GM12878 (cell line): ENCODE results near the gene TFF1. TPM values are rescaled to one million over a fixed set of nuclear protein-coding genes. Genes with fewer than 3 reads are reported as not detected.

ENCODE experiments used
- ATAC-seq: fragments of 200-7000 bp; cut with Tn5 transposase; 3 replicates; pipeline ENCODE4 v1.9.1; 2020; ENCODE audit warnings: mild to moderate bottlenecking, moderate library complexity
- BruUV-seq: library from RNA; stranded (reverse); fragments of 400-500 nt; replicated peaks from 2 replicates; lab custom pipeline; 2021; lab: Mats Ljungman, UMichigan
- CTCF ChIA-PET: fragments of 300-600 bp; sonication (Branson Sonifier 250); formaldehyde crosslinking; extraction: SDS; loops from one replicate; lab custom pipeline; 2021; ENCODE audit warnings: inconsistent platforms; lab: Yijun Ruan, JAX
- POLR2A ChIA-PET: fragments of 350-600 bp; formaldehyde crosslinking; extraction: SDS; loops from one replicate; lab custom pipeline; 2021; ENCODE audit warnings: inconsistent platforms; lab: Charles Lee
- RAD21 ChIA-PET: fragments of 300-600 bp; sonication (Branson Sonifier 250); formaldehyde crosslinking; loops from one replicate; lab custom pipeline; 2023; ENCODE audit warnings: antibody characterized with exemption; ENCODE audit not compliant: unreplicated experiment; lab: Charles Lee
- SMC1A ChIA-PET: fragments of 300-600 bp; sonication (Branson Sonifier 250); formaldehyde crosslinking; loops from one replicate; lab custom pipeline; 2023; ENCODE audit not compliant: unreplicated experiment, uncharacterized antibody; lab: Charles Lee
- DNase-seq: peaks from one replicate; pipeline ENCODE4 v3.0.0-alpha.2; 2011; ENCODE audit warnings: low read depth, low spot score
- FAIRE-seq: peaks from 3 replicates; lab custom pipeline; 2011; peaks lifted over from hg19 to GRCh38; lab: Jason Lieb, UNC
- H2AFZ ChIP-seq: 2 replicates; pipeline ENCODE4 v1.6.0; 2011; ENCODE audit warnings: low read depth, low read length, control low read depth; ENCODE audit not compliant: control insufficient read depth
- H3K27ac ChIP-seq: 2 replicates; pipeline ENCODE4 v1.5.1; 2011; ENCODE audit warnings: control low read depth; ENCODE audit not compliant: control insufficient read depth, insufficient read depth
- H3K27me3 ChIP-seq, 2 experiments: replicated peaks in 1 of 2; 2 replicates each; pipeline versions ENCODE4 v1.6.0 to v1.6.1; 2011; ENCODE audit warnings: low read length in 1 of 2; ENCODE audit not compliant: control insufficient read depth in 2 of 2, insufficient read depth in 2 of 2
- H3K36me3 ChIP-seq, 2 experiments: 2 replicates each; pipeline ENCODE4 v1.5.1; 2011; ENCODE audit warnings: low read length in 1 of 2; ENCODE audit not compliant: control insufficient read depth in 2 of 2, insufficient read depth in 2 of 2
- H3K4me1 ChIP-seq: 2 replicates; pipeline ENCODE4 v1.6.1; 2011; ENCODE audit warnings: mild to moderate bottlenecking, low read length, moderate library complexity, mixed read lengths; ENCODE audit not compliant: control insufficient read depth, insufficient read depth
- H3K4me2 ChIP-seq: 2 replicates; pipeline ENCODE4 v1.6.0; 2011; ENCODE audit warnings: control low read depth; ENCODE audit not compliant: control insufficient read depth, insufficient read depth
- H3K4me3 ChIP-seq: fragments of 200-600 bp; sonication (generic); 2 replicates; pipeline ENCODE4 v1.5.1; 2016
- H3K79me2 ChIP-seq: 2 replicates; pipeline ENCODE4 v1.6.0; 2011; ENCODE audit warnings: low read length; ENCODE audit not compliant: control insufficient read depth, insufficient read depth
- H3K9ac ChIP-seq: 2 replicates; pipeline ENCODE4 v1.8.0; 2011; ENCODE audit warnings: low read length, control low read depth, mixed read lengths; ENCODE audit not compliant: control insufficient read depth, insufficient read depth
- H3K9me3 ChIP-seq: replicated peaks from 3 replicates; pipeline ENCODE4 v1.5.1; 2011; ENCODE audit warnings: mild to moderate bottlenecking, low read length; ENCODE audit not compliant: control insufficient read depth, insufficient read depth
- H4K20me1 ChIP-seq: 2 replicates; pipeline ENCODE4 v1.6.0; 2011; ENCODE audit not compliant: control insufficient read depth, insufficient read depth
- BHLHE40 ChIP-seq, 2 experiments: fragments of 450-650 bp in 1 of 2; IDR thresholded peaks; 2 replicates each; pipeline ENCODE4 v1.6.1; 2011 to 2017; ENCODE audit warnings: low read depth in 2 of 2, borderline replicate concordance in 1 of 2, improper control_type of control experiment in 1 of 2, low read length in 1 of 2, mild to moderate bottlenecking in 1 of 2
- E2F4 ChIP-seq: IDR thresholded peaks from 2 replicates; pipeline ENCODE4 v1.6.1; 2012; ENCODE audit warnings: low read depth, low read length, improper control_type of control experiment
- EGR1 ChIP-seq, 2 experiments: IDR thresholded peaks; 1 replicate in 1 of 2; 2 replicates in 1 of 2; pipeline ENCODE4 v1.6.1; 2011 to 2012; ENCODE audit warnings: low read depth in 2 of 2, low read length in 2 of 2, borderline replicate concordance in 1 of 2, mild to moderate bottlenecking in 1 of 2, moderate library complexity in 1 of 2
- ETV6 ChIP-seq, 2 experiments: fragments of 450-650 bp in 1 of 2; IDR thresholded peaks in 1 of 2; conservative IDR thresholded peaks in 1 of 2; 2 replicates each; pipeline ENCODE4 v1.6.1; 2014; ENCODE audit warnings: antibody characterized with exemption in 1 of 2, borderline replicate concordance in 1 of 2, low read depth in 1 of 2, mild to moderate bottlenecking in 1 of 2, moderate library complexity in 1 of 2
- IRF3 ChIP-seq: fragments of 450-650 bp; IDR thresholded peaks from 2 replicates; pipeline ENCODE4 v1.6.1; 2014; ENCODE audit warnings: mild to moderate bottlenecking
- NFYB ChIP-seq: IDR thresholded peaks from 2 replicates; pipeline ENCODE4 v1.6.1; 2011; ENCODE audit warnings: low read depth, mild to moderate bottlenecking, low read length, improper control_type of control experiment, moderate library complexity; ENCODE audit not compliant: insufficient read depth
- PAX5 ChIP-seq: IDR thresholded peaks from 2 replicates; pipeline ENCODE4 v1.6.1; 2011; ENCODE audit warnings: low read depth, low read length, borderline replicate concordance
- SIX5 ChIP-seq: IDR thresholded peaks from 2 replicates; pipeline ENCODE4 v1.6.1; 2011; ENCODE audit warnings: mild to moderate bottlenecking, low read depth, low read length, moderate library complexity; ENCODE audit not compliant: severe bottlenecking
- STAT3 ChIP-seq: IDR thresholded peaks from 2 replicates; pipeline ENCODE4 v1.6.1; 2011; ENCODE audit warnings: low read depth, low read length, improper control_type of control experiment
- TCF12 ChIP-seq: IDR thresholded peaks from 2 replicates; pipeline ENCODE4 v1.6.1; 2011; ENCODE audit warnings: low read depth, mild to moderate bottlenecking, low read length
- TCF3 ChIP-seq: IDR thresholded peaks from 2 replicates; pipeline ENCODE4 v1.6.1; 2012; ENCODE audit warnings: low read depth, mild to moderate bottlenecking, low read length, borderline replicate concordance; ENCODE audit not compliant: insufficient read depth
- ZBTB11 ChIP-seq: fragments of 450-650 bp; formaldehyde crosslinking; IDR thresholded peaks from 2 replicates; pipeline ENCODE4 v1.5.0; 2022; ENCODE audit warnings: mild to moderate bottlenecking, missing genetic modification characterization
- ZNF207 ChIP-seq: fragments of 450-650 bp; IDR thresholded peaks from 2 replicates; pipeline ENCODE4 v1.6.1; 2014; ENCODE audit warnings: antibody characterized with exemption, mild to moderate bottlenecking, borderline replicate concordance
- WGBS: methylation state at CpG from one replicate; pipeline ENCODE4 v1.1.6; 2016; ENCODE audit warnings: low lambda C conversion rate; ENCODE audit not compliant: insufficient replicate concordance, insufficient coverage; ENCODE audit errors: missing lambda C conversion rate; 5-methylcytosine and 5-hydroxymethylcytosine counted together
- in situ Hi-C: fragments of 300-500 bp; cut with MboI; formaldehyde crosslinking; loops from 9 replicates; pipeline ENCODE4 v1.14.3; 2018; ENCODE audit warnings: mixed read lengths
- intact Hi-C: fragments of 100-400 bp; cut with micrococcal nuclease; formaldehyde crosslinking; loops from one replicate; pipeline ENCODE4 v1.14.2; 2022; ENCODE audit not compliant: unreplicated experiment
- polyA plus RNA-seq, 11 experiments: library from polyadenylated mRNA; depleted of rRNA in 4 of 11; unstranded in 6 of 11; stranded (reverse) in 5 of 11; fragments of >200 nt; fragmentation: Nextera tagmentation in 4 of 11; fragmentation: Illumina TruSeq in 1 of 11; extraction: Ambion mirVana in 4 of 11; extraction: Trizol in 1 of 11; gene quantifications; 1 replicate in 1 of 11; 2 replicates in 10 of 11; pipeline versions ENCODE4 v1.2.1 to v1.2.3, GENCODE V29; 2011 to 2016; ENCODE audit warnings: inconsistent platforms in 2 of 11, missing spikeins in 2 of 11, low read depth in 1 of 11
- total RNA-seq, 4 experiments: library from RNA; depleted of rRNA in 3 of 4; stranded (reverse); fragments of >200 nt in 3 of 4; fragmentation: Illumina TruSeq in 1 of 4; extraction: Trizol in 1 of 4; gene quantifications; 2 replicates each; pipeline versions ENCODE4 v1.2.1 to v1.2.3, GENCODE V29; 2013 to 2021

The TFF1 gene
- total and polyA plus RNA-seq, 10 of the 15 experiments (the other 5 are each of a cell fraction or from before 2014, with no cell fraction given): 0.13 TPM; not detected in 9

- no peak for TF ChIP-seq IRF3
- TF ChIP-seq SIX5: no peak
These were observed 46.3 kb downstream of the TFF1 start (continued) for GRCh38 chr21:42319851-42320572.

GRCh38 chr21:42319376-42319775 lies 47.0 kb downstream of the TFF1 start:
- Histone ChIP-seq H2AFZ (peak overlapping the region; percentile 62; the same call in 1 of the 2 replicates), H3K9me3 (no peaks in the 10 kb centered on the region), H3K36me3 (no peaks in the 10 kb centered on the region), H3K27me3 (no peaks in the 10 kb centered on the region), H3K4me1 (peaks cover 3% of the 10 kb centered on the region), H3K9ac (no peak overlapping the region), H3K27ac (no peak overlapping the region), H3K79me2 (no peaks in the 10 kb centered on the region), H3K4me3 (no peak overlapping the region), H4K20me1 (no peaks in the 10 kb centered on the region), H3K4me2 (no peak overlapping the region)
- peak; percentile 88 for FAIRE-seq
- peak; percentile 81 for ATAC-seq
- BruUV-seq: no TSS peak
- CTCF ChIA-PET: interaction anchor here (0.6 to 1.5 kb wide), 7 partner anchors 9 to 202 kb away, joined by 3 to 6 read pairs (median 3); no protein-coding TSS in a partner anchor
- RAD21 ChIA-PET: interaction anchor here (1.0 to 1.9 kb wide), 2 partner anchors 9 to 11 kb away, joined by 3 to 7 read pairs; no protein-coding TSS in a partner anchor
- SMC1A ChIA-PET: interaction anchor here (1.5 to 2.0 kb wide), 2 partner anchors 9 to 102 kb away, joined by 4 to 5 read pairs; no protein-coding TSS in a partner anchor
- in situ Hi-C loops: no loop called here
- DNase-seq: no peak
- intact Hi-C loops: no loop called here
- POLR2A ChIA-PET: no interaction called here
- WGBS: under 1% methylated on average over 10 of the region's 10 CpGs
- no peak for TF ChIP-seq STAT3
- TF ChIP-seq ETV6 (conservative IDR thresholded peaks at IDR 0.05 in 1 of 2, IDR thresholded peaks at IDR 0.05 in 1 of 2; ENCODE audit: borderline replicate concordance in 1 of 2, low read depth in 1 of 2): peak in 1 of 2 experiments; percentile 73; a peak in 1 of 4 replicates
- TF ChIP-seq ZBTB11 (CRISPR knock-in tag): no peak
- 0 out of 3 replicates have a peak, but pooled peaks of 1 of the 2 experiments have one; percentile 31 for TF ChIP-seq EGR1 (IDR thresholded peaks at IDR 0.05; ENCODE audit: borderline replicate concordance in 1 of 2, low read depth in 2 of 2, low read length in 2 of 2)
- peak in 1 of 2 experiments; percentile 34; a peak in 1 of 4 replicates for TF ChIP-seq BHLHE40 (IDR thresholded peaks at IDR 0.05; ENCODE audit: borderline replicate concordance in 1 of 2, low read depth in 2 of 2, low read length in 1 of 2)
- TF ChIP-seq NFYB: no peak
- no peak for TF ChIP-seq E2F4
- TF ChIP-seq TCF3: 0 out of 2 replicates have a peak, but pooled peaks have one; percentile 40
- 0 out of 2 replicates have a peak, but pooled peaks have one; percentile 48 for TF ChIP-seq TCF12
- no peak for TF ChIP-seq PAX5
- TF ChIP-seq ZNF207: no peak
